Nephron (organoid): ENCODE data around the gene EMC10.

ENCODE experiments used
- H3K27ac Mint-ChIP-seq, 3 experiments: 2 replicates each; pipeline ENCODE4 v1.8.0; 2020; ENCODE audit warnings: mixed read lengths in 3 of 3, mild to moderate bottlenecking in 2 of 3, moderate library complexity in 1 of 3
- H3K27me3 Mint-ChIP-seq: 2 replicates; pipeline ENCODE4 v1.8.0; 2021; ENCODE audit warnings: low read depth, mild to moderate bottlenecking, moderate library complexity, mixed read lengths
- H3K36me3 Mint-ChIP-seq: 2 replicates; pipeline ENCODE4 v1.8.0; 2020; ENCODE audit warnings: low read depth, mixed read lengths
- H3K4me1 Mint-ChIP-seq: 2 replicates; pipeline ENCODE4 v1.8.0; 2020; ENCODE audit warnings: mixed read lengths
- H3K4me3 Mint-ChIP-seq, 3 experiments: 2 replicates each; pipeline ENCODE4 v1.8.0; 2020; ENCODE audit warnings: mild to moderate bottlenecking in 3 of 3, mixed read lengths in 3 of 3, moderate library complexity in 2 of 3
- H3K9me3 Mint-ChIP-seq: 2 replicates; pipeline ENCODE4 v1.8.0; 2020; ENCODE audit warnings: mixed read lengths
- TF ChIP-seq, protein P1 (sequence below), 3 experiments: fragments of 200-600 bp; sonication (generic); IDR thresholded peaks; one replicate each; pipeline ENCODE4 v1.5.0; 2021; ENCODE audit warnings: antibody characterized with exemption in 3 of 3; ENCODE audit not compliant: unreplicated experiment in 3 of 3

Gene EMC10

DNA sequence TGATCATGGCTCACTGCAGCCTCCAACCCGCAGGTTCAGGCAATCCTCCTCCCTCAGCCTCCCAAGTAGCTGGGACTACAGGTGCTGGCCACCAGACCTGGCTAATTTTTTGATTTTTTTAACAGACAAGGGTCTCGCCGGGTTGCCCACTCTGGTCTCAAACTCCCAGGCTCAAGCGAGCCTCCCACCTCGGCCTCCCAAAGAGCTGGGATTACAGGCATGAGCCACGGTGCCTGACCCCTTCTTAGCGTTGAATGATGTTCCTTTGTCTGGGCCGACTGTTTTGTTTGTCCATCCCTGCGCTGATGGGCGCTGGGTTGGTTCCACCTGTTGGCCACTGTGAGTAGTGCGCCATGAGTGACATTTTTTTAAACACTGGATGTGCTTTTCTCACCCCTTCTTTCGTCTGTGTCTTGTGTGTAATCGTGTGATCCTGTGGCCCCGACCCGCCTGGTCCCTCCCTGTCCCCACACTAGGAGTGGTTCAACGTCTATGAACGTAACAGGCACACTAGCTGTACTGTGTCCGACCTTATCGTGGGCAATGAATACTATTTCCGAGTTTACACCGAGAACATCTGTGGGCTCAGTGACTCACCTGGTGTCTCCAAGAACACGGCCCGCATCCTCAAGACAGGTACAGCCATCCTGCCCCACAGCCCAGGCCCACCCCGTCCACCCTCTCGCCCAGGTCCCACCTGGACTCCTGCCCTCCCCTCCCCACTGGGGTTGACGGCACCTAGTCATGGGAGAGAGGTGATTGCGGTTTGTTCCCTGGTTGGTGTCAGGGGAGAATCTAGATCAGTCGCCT is 15.0 kb upstream of the EMC10 start:
- Mint-ChIP-seq H3K27me3 (peaks cover 9% of the 10 kb centered on the region), H3K9me3 (no peaks in the 10 kb centered on the region), H3K36me3 (no peaks in the 10 kb centered on the region), H3K4me3 (no peak overlapping the region), H3K4me1 (peaks cover 13% of the 10 kb centered on the region), H3K27ac (peak overlapping the region in 2 of 3 experiments; percentile 19 to 64)
- TF ChIP-seq, protein P1, sequence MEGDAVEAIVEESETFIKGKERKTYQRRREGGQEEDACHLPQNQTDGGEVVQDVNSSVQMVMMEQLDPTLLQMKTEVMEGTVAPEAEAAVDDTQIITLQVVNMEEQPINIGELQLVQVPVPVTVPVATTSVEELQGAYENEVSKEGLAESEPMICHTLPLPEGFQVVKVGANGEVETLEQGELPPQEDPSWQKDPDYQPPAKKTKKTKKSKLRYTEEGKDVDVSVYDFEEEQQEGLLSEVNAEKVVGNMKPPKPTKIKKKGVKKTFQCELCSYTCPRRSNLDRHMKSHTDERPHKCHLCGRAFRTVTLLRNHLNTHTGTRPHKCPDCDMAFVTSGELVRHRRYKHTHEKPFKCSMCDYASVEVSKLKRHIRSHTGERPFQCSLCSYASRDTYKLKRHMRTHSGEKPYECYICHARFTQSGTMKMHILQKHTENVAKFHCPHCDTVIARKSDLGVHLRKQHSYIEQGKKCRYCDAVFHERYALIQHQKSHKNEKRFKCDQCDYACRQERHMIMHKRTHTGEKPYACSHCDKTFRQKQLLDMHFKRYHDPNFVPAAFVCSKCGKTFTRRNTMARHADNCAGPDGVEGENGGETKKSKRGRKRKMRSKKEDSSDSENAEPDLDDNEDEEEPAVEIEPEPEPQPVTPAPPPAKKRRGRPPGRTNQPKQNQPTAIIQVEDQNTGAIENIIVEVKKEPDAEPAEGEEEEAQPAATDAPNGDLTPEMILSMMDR (IDR thresholded peaks at IDR 0.05; ENCODE audit: unreplicated experiment in 3 of 3) = peak; percentile 80 to 83 (median 83)

DNA sequence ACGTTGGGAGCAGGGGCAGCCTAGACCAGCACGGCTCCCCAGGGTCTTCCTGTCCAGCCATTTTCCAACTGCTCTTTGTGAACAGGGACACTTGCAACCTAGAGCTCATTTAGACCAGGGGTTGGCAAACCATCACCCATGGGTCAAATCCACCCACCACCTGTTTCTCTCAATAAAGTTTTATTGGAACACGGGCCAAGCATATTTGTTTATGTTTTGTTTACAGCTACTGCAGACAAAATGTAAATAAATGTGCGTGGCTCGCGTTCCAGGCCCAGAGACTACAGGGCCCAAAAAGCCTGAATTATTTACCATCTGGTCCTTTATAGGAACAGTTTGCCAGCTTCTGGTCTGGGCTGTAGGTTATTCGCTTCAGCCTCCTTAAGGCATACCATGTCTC is 13.3 kb upstream of the EMC10 start:
- H3K9me3 Mint-ChIP-seq = no peaks in the 10 kb centered on the region
- TF ChIP-seq, protein P1 (IDR thresholded peaks at IDR 0.05; ENCODE audit: unreplicated experiment in 3 of 3) = no peak
- peaks cover 13% of the 10 kb centered on the region for H3K4me1 Mint-ChIP-seq
- H3K27ac Mint-ChIP-seq = no peak overlapping the region
- H3K36me3 Mint-ChIP-seq = no peaks in the 10 kb centered on the region
- H3K4me3 Mint-ChIP-seq = no peak overlapping the region
- H3K27me3 Mint-ChIP-seq = peaks cover 9% of the 10 kb centered on the region

DNA sequence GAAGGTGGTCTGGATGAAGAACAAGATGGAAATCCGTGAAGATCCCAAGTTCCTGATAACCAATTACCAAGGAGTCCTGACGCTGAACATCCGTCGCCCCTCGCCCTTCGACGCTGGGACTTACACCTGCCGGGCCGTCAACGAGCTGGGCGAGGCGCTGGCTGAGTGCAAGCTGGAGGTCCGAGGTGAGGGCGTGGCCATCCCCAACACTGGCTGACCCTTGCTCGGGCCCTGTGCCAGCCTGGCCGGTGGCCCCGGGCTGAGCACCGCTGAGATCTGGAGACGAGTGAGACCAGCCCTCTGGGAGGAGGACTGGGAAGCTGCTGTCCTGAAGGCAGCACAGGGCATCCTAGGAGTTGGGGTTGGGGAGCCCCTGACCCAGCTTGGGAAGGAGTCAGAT is 12.0 kb upstream of the EMC10 start:
- H3K4me3 Mint-ChIP-seq = no peak overlapping the region
- TF ChIP-seq, protein P1 (IDR thresholded peaks at IDR 0.05; ENCODE audit: unreplicated experiment in 3 of 3) = no peak
- peaks cover 13% of the 10 kb centered on the region for H3K4me1 Mint-ChIP-seq
- no peaks in the 10 kb centered on the region for H3K36me3 Mint-ChIP-seq
- H3K27me3 Mint-ChIP-seq = peaks cover 9% of the 10 kb centered on the region
- H3K27ac Mint-ChIP-seq = no peak overlapping the region
- H3K9me3 Mint-ChIP-seq = no peaks in the 10 kb centered on the region

DNA sequence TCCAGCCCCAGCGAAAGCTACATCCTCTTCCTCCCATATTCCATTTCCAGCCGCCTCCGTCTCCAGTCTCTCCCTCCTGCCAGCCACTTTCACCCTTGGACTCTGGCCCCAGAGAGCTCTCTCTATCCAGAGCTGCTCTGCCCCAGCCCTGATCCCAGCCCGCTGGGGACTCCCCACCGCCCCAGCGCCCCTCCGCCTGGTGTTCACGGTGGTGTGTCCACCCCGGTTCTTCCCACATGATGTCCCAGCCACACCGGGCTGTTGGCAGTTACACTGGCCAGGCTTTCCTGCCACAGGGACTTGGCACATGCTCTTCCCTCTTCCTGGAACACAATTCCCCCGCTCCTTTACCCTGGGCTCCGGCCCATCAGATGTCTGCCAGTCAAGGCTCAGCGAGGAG is 11.3 kb upstream of the EMC10 start:
- TF ChIP-seq, protein P1 (IDR thresholded peaks at IDR 0.05; ENCODE audit: unreplicated experiment in 3 of 3) = no peak
- peaks cover 13% of the 10 kb centered on the region for H3K4me1 Mint-ChIP-seq
- H3K36me3 Mint-ChIP-seq = no peaks in the 10 kb centered on the region
- H3K4me3 Mint-ChIP-seq = no peak overlapping the region
- no peaks in the 10 kb centered on the region for H3K9me3 Mint-ChIP-seq
- no peak overlapping the region for H3K27ac Mint-ChIP-seq
- peaks cover 8% of the 10 kb centered on the region for H3K27me3 Mint-ChIP-seq

DNA sequence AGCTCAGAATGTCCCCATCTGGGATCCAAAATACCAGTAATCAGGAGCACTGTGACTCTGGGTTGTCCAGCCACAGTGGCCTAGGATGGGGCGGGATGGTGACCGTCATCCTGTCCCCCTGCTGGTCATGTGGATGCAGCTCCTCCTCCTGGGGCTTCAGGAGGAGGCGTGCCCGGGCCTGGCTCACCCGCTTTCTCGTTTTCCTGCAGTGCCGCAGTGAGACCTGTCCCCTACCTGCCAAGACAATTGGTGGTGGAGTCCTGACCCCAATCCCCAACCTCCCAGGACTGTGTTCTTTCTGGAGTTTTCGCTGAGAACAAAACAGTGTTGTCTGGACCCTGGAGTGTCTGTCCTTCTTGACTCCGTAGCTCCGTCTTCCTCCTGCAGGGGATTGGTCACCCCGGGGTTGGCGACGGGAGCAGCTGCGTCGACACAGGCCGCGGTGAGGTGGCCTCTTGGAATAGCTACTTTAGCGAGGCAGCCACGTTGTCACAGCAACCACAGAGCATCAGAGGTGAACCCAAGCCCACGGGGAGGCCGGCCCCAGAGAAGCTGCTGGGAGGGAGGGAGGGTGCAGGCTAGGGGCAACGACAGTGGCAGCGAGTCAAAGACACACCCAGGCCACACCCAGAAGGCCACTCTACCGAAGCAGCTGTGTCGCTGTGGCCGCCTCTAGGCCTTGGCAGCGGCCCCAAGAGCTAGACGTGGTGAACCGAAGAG is 10.2 kb upstream of the EMC10 start:
- H3K4me1 Mint-ChIP-seq = peaks cover 6% of the 10 kb centered on the region
- H3K36me3 Mint-ChIP-seq = no peaks in the 10 kb centered on the region
- H3K27ac Mint-ChIP-seq = no peak overlapping the region
- TF ChIP-seq, protein P1 (IDR thresholded peaks at IDR 0.05; ENCODE audit: unreplicated experiment in 3 of 3) = peak; percentile 25 to 48 (median 37)
- H3K4me3 Mint-ChIP-seq = no peak overlapping the region
- no peaks in the 10 kb centered on the region for H3K9me3 Mint-ChIP-seq
- H3K27me3 Mint-ChIP-seq = peaks cover 3% of the 10 kb centered on the region
